Measurements from ENCODE around the gene ARSG. TPM values are rescaled to one million over a fixed set of nuclear protein-coding genes. Genes with fewer than 3 reads are reported as not detected.
"Not testable (repeated sequence)": the region's sequence is repeated elsewhere in the genome, so short reads cannot be mapped to it uniquely, and the experiment has no call there.

ARSG gene
- polyA plus RNA-seq, 1 experiment: 1.9 TPM

DNA sequence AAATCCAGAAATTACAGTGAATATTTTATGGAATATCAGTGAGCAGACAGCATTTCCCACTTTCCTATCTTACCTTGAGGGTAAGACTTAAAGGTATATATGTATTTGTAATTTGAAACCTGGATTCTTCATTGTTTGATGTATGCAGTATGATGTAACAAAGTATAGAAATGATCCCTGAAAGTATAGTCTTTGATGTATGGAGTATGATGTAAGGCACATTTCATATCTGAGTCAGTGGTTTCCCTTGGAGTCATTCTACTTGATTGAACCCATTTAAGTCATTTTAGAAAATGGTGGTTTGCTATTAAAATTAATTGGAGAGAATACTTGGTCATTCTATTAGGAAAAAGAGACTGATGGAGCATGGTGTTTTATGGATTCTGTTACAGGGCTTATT is 33.4 kb upstream of the ARSG start:
- no peaks in the 10 kb centered on the region for H3K9me3 ChIP-seq (ENCODE audit: control insufficient read depth, insufficient read depth, low read length)
- CTCF ChIA-PET: interaction anchor here (0.6 to 1.4 kb wide), 3 partner anchors 53 to 178 kb away, joined by 3 to 6 read pairs (median 5); no protein-coding TSS in a partner anchor

DNA sequence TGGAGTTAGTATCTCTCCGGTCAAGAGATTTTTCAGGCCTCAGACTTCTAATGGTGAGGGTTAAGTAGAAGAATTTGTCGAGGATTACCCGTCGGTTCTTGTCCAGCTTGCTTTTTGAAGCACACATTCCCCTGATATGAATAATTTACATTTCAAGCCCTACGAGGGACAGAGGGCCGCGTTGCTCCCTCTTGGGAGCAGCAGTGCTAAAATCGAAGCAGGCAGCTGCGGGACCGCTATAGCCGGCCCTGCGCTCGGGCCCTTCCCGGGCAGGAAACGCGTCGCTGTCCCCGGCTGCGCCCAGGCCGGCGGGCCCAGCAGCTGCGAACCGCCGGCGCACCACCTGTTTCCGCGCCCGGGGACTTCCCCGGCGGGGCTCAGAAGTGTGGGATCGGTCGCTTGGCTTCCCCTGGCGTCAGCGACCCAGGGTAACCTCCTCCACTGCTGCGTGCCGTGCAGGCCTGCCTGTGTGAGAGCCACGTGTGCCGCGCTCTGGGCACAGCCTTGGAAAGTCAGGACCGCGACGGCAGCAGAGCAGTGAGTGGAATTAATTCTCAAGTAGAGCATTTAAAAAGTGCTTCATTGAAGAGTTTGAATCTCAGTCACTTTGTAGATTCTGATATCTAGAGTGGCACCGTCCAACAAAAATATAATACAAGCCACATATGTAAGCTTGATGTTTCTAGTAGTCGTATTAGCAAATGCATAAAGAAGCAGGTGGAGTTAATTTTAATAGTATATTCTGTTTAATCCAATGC is 32.2 kb upstream of the ARSG start:
- H3K27me3 ChIP-seq (ENCODE audit: control insufficient read depth, insufficient read depth, low read length); H3K9me3 ChIP-seq (ENCODE audit: control insufficient read depth, insufficient read depth, low read length); DNase-seq (ENCODE audit: low read depth, low spot score); H3K4me3 ChIP-seq (ENCODE audit: low read depth, low read length); POLR2A ChIA-PET: not testable (repeated sequence)
- peak overlapping the region; percentile 39 for H3K27ac ChIP-seq (ENCODE audit: low read depth, low read length)
- CTCF ChIA-PET: interaction anchor here (1.1 to 1.4 kb wide), 2 partner anchors 140 to 177 kb away, joined by 5 to 6 read pairs; no protein-coding TSS in a partner anchor

More for the DNA sequence above, 33.4 kb upstream of the ARSG start:
- TF ChIP-seq, protein P1, sequence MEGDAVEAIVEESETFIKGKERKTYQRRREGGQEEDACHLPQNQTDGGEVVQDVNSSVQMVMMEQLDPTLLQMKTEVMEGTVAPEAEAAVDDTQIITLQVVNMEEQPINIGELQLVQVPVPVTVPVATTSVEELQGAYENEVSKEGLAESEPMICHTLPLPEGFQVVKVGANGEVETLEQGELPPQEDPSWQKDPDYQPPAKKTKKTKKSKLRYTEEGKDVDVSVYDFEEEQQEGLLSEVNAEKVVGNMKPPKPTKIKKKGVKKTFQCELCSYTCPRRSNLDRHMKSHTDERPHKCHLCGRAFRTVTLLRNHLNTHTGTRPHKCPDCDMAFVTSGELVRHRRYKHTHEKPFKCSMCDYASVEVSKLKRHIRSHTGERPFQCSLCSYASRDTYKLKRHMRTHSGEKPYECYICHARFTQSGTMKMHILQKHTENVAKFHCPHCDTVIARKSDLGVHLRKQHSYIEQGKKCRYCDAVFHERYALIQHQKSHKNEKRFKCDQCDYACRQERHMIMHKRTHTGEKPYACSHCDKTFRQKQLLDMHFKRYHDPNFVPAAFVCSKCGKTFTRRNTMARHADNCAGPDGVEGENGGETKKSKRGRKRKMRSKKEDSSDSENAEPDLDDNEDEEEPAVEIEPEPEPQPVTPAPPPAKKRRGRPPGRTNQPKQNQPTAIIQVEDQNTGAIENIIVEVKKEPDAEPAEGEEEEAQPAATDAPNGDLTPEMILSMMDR (IDR thresholded peaks at IDR 0.05; ENCODE audit: low read depth, low read length): no peak
- DNase-seq (ENCODE audit: low read depth, low spot score): no peak
- POLR2A ChIA-PET: no interaction called here
- Histone ChIP-seq H3K27me3 (ENCODE audit: control insufficient read depth, insufficient read depth, low read length) (no peaks in the 10 kb centered on the region), H3K4me3 (ENCODE audit: low read depth, low read length) (no peak overlapping the region), H3K27ac (ENCODE audit: low read depth, low read length) (no peak overlapping the region)

DNA sequence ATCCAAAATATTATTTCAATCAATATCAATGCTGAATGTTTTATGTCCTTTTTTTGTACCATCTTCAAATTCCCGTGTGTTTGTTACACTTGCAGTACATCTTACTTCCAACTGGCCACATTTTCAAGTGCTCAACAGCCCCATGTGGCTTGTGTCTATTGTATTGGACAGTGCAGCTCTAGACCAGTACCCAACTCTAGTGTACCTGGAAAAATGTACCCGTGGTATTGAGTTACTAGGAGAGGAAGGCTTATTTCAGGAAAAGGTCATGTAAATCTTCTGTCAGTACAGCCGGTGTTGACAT is 31.7 kb upstream of the ARSG start:
- H3K9me3 ChIP-seq (ENCODE audit: control insufficient read depth, insufficient read depth, low read length); H3K27ac ChIP-seq (ENCODE audit: low read depth, low read length); H3K27me3 ChIP-seq (ENCODE audit: control insufficient read depth, insufficient read depth, low read length); POLR2A ChIA-PET; DNase-seq (ENCODE audit: low read depth, low spot score); H3K4me3 ChIP-seq (ENCODE audit: low read depth, low read length): not testable (repeated sequence)
- CTCF ChIA-PET: interaction anchor here (1.4 kb wide), 1 partner anchor 177 kb away, joined by 6 read pairs; no protein-coding TSS in a partner anchor

DNA sequence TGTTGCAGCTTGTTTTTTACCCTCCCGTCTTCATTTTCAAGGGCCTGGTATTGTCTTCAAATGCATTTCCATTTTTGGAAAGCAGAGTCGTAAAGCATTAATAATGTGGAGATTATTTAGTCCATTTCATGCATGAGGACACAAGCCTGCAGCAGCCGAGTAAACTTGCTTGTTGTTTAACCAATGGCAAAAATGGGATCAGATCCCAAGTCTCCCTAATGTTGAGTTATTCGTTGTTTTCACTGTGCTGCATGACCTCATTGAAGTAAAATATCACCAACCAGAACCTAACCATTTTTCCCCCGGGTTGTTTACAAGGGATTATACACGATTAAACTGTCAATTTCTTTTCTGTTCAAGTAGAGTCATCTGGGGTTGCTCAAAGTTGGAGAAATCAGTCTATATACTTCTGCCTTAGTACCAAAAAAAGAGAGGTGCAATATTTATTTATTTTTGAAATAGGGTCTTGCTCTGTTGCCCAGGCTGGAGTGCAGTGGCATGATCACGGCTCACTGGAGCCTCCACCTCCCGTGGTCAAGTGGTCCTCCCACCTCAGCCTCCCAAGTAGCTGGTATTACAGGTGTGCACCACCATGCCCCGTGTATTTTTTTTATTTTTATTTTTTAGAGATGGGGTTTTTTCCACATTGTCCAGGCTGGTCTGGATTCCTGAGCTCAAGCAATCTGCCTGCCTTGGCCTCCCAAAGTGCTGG is 31.1 kb upstream of the ARSG start:
- no peaks in the 10 kb centered on the region for H3K9me3 ChIP-seq (ENCODE audit: control insufficient read depth, insufficient read depth, low read length)
- H3K27me3 ChIP-seq (ENCODE audit: control insufficient read depth, insufficient read depth, low read length): no peaks in the 10 kb centered on the region
- TF ChIP-seq, protein P1 (IDR thresholded peaks at IDR 0.05; ENCODE audit: low read depth, low read length): no peak
- no peak overlapping the region for H3K4me3 ChIP-seq (ENCODE audit: low read depth, low read length)
- POLR2A ChIA-PET: no interaction called here
- CTCF ChIA-PET: no interaction called here
- no peak for DNase-seq (ENCODE audit: low read depth, low spot score)
- H3K27ac ChIP-seq (ENCODE audit: low read depth, low read length): no peak overlapping the region

DNA sequence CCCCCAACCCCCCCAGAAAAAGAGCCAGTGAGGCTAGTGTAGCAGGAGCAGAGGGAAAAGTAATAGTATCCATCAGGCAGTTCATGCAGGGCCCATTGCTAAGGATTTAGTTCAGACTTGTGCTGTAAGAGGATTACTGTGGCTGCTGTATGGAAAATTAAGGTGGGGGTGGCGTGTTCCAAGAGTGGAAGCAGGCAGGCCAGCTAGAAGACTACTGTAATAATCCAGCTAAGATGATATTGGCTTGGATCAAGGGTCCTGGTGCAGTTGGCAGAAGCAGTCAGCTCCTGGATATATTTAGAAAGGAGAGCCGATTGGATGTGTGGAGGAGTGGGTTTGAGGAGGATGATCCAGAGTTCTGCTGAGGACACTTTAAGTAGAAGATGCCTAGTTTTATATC is 28.8 kb upstream of the ARSG start:
- H3K27ac ChIP-seq (ENCODE audit: low read depth, low read length); H3K4me3 ChIP-seq (ENCODE audit: low read depth, low read length); H3K27me3 ChIP-seq (ENCODE audit: control insufficient read depth, insufficient read depth, low read length); DNase-seq (ENCODE audit: low read depth, low spot score); H3K9me3 ChIP-seq (ENCODE audit: control insufficient read depth, insufficient read depth, low read length): not testable (repeated sequence)
- ChIA-PET POLR2A (interaction anchor here (0.7 kb wide), 1 partner anchor 193 kb away, joined by 3 read pairs; no protein-coding TSS in a partner anchor), CTCF (interaction anchor here (0.6 to 5.2 kb wide), 17 partner anchors 10 to 253 kb away, joined by 3 to 72 read pairs (median 4); partner anchors contain the start of gene WIPI1)

DNA sequence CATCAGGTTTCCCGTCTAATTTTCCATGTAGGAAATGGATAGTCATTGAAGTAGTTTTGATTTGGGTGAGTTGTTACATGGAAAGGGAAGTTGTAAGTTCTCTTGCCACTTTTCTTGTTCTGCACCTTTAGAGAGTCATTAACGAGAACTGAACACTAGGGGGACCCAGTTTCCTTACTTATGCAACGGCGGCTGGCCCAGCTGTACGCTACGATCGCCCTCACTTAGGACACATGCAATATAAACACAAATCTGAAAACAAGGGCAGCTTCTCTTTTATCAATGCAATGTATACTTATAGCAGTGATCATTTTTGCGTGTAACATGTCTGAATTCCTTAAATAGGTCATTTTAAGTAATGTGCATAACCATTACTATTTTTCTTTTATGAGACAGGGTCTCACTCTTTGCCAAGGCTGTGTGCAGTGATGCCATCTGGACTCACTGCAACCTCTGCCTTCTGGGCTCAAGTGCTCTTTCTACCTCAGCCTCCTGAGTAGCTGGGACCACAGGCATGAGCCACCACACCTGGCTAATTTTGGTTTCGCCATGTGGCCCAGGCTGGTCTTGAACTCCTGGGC is 28.1 kb upstream of the ARSG start:
- H3K27me3 ChIP-seq (ENCODE audit: control insufficient read depth, insufficient read depth, low read length); H3K27ac ChIP-seq (ENCODE audit: low read depth, low read length); H3K4me3 ChIP-seq (ENCODE audit: low read depth, low read length); H3K9me3 ChIP-seq (ENCODE audit: control insufficient read depth, insufficient read depth, low read length); DNase-seq (ENCODE audit: low read depth, low spot score): not testable (repeated sequence)
- ChIA-PET CTCF (interaction anchor here (1.0 to 5.2 kb wide), 18 partner anchors 11 to 254 kb away, joined by 3 to 72 read pairs (median 4); partner anchors contain the start of gene WIPI1), POLR2A (interaction anchor here (0.7 to 0.8 kb wide), 2 partner anchors 193 to 195 kb away, joined by 3 read pairs; partner anchors contain the start of gene WIPI1)
- TF ChIP-seq, protein P1 (IDR thresholded peaks at IDR 0.05; ENCODE audit: low read depth, low read length): peak; percentile 53

DNA sequence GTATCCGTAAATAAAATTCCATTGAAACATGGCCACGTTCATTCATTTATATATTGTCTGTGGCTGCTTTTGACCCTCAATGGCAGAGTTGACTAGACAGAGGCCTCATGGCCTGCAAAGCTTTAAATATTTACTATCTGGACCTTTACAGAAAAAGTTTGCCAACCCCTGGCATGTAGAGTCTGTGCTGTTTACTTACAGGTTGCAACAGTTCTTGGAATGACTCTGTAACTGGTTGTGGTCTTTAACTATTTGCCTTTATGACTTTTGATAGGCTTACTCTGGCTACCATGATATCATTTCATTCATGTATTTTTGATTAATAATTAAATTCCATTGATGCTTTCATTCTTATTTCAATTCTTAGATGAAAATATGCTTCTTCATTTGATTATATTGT is 25.5 kb upstream of the ARSG start:
- not testable (repeated sequence) for H3K4me3 ChIP-seq (ENCODE audit: low read depth, low read length); H3K9me3 ChIP-seq (ENCODE audit: control insufficient read depth, insufficient read depth, low read length); H3K27me3 ChIP-seq (ENCODE audit: control insufficient read depth, insufficient read depth, low read length); H3K27ac ChIP-seq (ENCODE audit: low read depth, low read length); DNase-seq (ENCODE audit: low read depth, low spot score)
- POLR2A ChIA-PET: interaction anchor here (0.6 kb wide), 1 partner anchor 141 kb away, joined by 4 read pairs; no protein-coding TSS in a partner anchor
- CTCF ChIA-PET: interaction anchor here (2.7 to 5.2 kb wide), 2 partner anchors 134 to 171 kb away, joined by 40 to 72 read pairs; no protein-coding TSS in a partner anchor
